HFF-Myc (cell line): ENCODE measurements around the gene STXBP4.

ENCODE experiments used
- DNase-seq: peaks from one replicate; pipeline ENCODE4 v3.0.0-alpha.2; 2011; ENCODE audit warnings: low read depth; ENCODE audit errors: extremely low read depth
- H3K4me3 ChIP-seq: replicated peaks from 2 replicates; pipeline ENCODE4 v1.5.1; 2011; ENCODE audit warnings: low read depth, mild to moderate bottlenecking, control low read depth, low read length
- TF ChIP-seq, protein P1 (sequence below): IDR thresholded peaks from 2 replicates; pipeline ENCODE4 v1.5.1; 2012; ENCODE audit warnings: mild to moderate bottlenecking, low read depth, low read length, control low read depth; ENCODE audit errors: missing control alignments

Gene STXBP4

DNA sequence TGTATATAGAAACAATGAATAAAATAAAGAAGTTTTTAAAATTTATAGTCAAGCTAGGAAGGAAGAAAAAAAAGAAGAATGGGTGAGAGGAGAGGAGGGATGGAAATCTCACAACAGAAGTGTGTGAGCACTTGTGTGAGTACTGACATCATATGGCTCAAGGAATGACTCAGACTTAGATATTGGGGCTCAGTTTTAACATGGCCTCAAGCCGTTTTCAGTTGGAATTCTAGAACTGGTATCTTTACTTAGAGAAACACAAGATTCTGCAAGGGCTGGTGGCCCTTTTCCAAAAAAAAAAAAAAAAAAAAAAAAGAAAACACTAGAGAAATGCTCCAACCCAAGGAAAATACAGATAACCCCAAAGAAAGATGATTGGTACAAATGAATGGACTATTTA lies 55.1 kb downstream of the STXBP4 start:
- no peak overlapping the region for H3K4me3 ChIP-seq
- no peak for DNase-seq
- TF ChIP-seq, protein P1, sequence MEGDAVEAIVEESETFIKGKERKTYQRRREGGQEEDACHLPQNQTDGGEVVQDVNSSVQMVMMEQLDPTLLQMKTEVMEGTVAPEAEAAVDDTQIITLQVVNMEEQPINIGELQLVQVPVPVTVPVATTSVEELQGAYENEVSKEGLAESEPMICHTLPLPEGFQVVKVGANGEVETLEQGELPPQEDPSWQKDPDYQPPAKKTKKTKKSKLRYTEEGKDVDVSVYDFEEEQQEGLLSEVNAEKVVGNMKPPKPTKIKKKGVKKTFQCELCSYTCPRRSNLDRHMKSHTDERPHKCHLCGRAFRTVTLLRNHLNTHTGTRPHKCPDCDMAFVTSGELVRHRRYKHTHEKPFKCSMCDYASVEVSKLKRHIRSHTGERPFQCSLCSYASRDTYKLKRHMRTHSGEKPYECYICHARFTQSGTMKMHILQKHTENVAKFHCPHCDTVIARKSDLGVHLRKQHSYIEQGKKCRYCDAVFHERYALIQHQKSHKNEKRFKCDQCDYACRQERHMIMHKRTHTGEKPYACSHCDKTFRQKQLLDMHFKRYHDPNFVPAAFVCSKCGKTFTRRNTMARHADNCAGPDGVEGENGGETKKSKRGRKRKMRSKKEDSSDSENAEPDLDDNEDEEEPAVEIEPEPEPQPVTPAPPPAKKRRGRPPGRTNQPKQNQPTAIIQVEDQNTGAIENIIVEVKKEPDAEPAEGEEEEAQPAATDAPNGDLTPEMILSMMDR = no peak

DNA sequence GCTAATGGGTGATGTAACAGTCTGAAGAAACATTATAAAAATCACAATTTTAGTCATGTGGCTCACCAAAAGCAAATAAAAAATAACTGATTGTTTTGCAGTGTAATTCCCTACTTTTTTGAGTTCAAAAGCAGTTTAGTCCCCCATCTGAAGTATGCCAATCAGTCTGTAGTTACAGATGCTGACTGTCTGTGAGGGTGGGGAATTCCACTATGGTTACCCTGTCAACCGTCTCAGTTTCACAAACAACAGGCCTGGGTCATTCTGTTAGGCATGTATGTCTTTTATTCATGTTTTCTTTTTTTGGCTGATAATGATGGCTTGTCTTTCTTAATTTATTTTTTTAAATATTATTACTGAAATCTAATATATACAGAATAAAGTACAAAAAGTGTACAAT lies 69.3 kb downstream of the STXBP4 start:
- TF ChIP-seq, protein P1 = no peak
- no peak for DNase-seq
- H3K4me3 ChIP-seq = no peak overlapping the region

DNA sequence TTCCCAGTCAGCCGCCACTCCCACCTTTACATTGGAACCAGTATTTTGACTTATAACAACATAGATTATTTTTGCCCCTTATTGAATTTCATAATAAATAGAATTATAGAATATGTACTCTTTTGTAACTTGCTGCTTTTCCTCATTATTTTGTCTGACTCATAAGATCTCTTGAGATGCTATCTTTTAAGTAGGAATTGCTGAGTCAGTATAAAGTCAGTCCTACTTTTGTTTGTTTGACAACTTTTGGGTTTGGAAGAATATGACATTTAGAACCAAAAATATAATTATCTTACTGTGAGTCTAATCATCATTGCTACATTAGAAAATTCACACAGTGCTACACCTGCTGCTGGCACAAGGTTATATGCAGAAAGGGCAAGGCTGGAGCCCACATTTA lies 69.7 kb downstream of the STXBP4 start:
- DNase-seq = no peak
- TF ChIP-seq, protein P1 = no peak
- no peak overlapping the region for H3K4me3 ChIP-seq

DNA sequence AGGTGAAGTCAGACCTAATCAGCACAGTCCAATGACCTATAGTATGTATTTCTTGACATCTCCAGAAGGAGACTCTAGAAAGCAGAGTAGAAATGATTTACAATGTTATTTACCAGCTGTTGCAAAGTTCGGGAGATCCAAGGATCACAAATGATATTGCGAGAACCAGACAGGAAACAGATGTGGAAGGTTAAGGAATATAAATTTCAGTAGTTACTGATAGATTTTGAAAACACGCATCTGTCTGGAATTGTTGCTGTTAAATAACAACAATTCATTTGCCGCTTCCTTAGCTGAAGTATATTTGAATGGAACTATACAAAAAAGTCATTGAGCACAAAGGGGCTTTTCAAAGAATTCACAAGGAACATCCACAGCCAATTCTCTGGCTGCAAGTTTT lies 72.0 kb downstream of the STXBP4 start:
- TF ChIP-seq, protein P1 = no peak
- DNase-seq = no peak
- H3K4me3 ChIP-seq = no peak overlapping the region

DNA sequence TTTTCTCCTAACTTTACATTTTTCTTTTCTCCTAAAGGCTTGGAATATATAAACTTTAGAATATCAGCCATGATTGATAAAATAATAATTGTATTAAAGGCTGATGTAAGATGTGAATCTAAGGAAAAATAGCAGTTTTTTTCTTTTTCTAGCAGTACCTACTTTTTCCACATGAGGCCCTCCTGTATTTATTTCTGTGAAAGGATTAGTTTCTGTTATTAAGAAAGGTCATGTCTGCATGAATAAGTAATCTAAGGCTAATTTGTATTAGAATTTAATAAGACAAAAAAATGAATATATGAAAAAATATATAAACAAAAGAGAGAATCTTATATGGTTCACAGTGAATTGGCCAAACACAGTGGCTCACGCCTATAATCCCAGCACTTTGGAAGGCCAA lies 85.3 kb downstream of the STXBP4 start:
- TF ChIP-seq, protein P1 = no peak
- no peak for DNase-seq
- H3K4me3 ChIP-seq = no peak overlapping the region

DNA sequence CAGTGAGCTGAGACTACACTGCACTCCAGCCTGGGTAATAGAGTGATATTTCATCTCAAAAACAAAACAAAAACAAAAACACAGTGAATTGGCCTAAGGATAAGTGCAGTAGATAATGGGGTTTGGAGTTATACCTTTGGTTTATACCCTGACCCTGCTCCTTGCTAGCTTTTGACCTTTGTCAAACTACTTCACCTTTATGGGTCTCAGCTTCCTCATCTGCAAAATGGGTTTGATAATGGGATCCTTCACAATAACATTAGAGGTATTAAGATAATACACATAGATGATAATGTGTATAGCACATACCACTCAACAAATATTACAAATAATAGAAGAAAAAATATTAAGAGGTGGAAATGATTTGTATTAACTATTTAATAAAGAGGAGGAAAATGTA lies 85.9 kb downstream of the STXBP4 start:
- TF ChIP-seq, protein P1 = no peak

DNA sequence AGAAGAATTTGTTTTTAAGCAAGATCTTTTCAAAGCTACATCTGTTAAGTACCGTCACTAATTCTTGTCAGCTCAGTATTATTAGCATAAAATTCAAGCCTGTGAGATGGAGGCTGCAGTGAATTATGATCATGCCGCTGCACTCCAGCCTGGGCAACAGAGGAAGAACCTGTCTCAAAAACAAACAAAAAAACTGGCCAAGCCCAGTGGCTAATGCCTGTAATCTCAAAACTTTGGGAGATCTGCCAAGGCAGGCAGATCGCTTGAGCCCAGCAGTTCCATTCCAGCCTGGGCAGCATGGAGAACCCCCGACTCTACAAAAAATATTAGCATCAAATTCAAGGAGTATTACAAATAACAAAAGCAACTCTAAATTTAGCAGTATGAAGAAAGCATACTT lies 88.0 kb downstream of the STXBP4 start:
- H3K4me3 ChIP-seq = no peak overlapping the region
- TF ChIP-seq, protein P1 = no peak
- no peak for DNase-seq

More for the DNA sequence above, 85.9 kb downstream of the STXBP4 start:
- DNase-seq = no peak
- H3K4me3 ChIP-seq = no peak overlapping the region
